NT2/D1 (cell line): Measurements from ENCODE around the gene RUBCN.
"Not testable (repeated sequence)": the region's sequence is repeated elsewhere in the genome, so short reads cannot be mapped to it uniquely, and the experiment has no call there.

Experiments used
- DNase-seq: peaks from one replicate; pipeline ENCODE4 v3.0.0-alpha.2; 2011; ENCODE audit warnings: low read depth, low spot score
- H3K27me3 ChIP-seq: 2 replicates; pipeline ENCODE4 v1.6.0; 2011; ENCODE audit warnings: mild to moderate bottlenecking; ENCODE audit not compliant: insufficient read length, insufficient read depth
- H3K36me3 ChIP-seq: 2 replicates; pipeline ENCODE4 v1.6.1; 2011; ENCODE audit warnings: mild to moderate bottlenecking, low read length, mixed read lengths; ENCODE audit not compliant: insufficient read depth, insufficient read length
- H3K4me1 ChIP-seq: 2 replicates; pipeline ENCODE4 v1.5.1; 2011; ENCODE audit not compliant: insufficient read depth, insufficient read length
- H3K4me3 ChIP-seq: 2 replicates; pipeline ENCODE4 v1.5.1; 2011; ENCODE audit warnings: low read depth; ENCODE audit not compliant: insufficient read length
- H3K9ac ChIP-seq: 2 replicates; pipeline ENCODE4 v1.6.0; 2011; ENCODE audit warnings: low read depth; ENCODE audit not compliant: insufficient read length
- H3K9me3 ChIP-seq: 2 replicates; pipeline ENCODE4 v1.5.1; 2011; ENCODE audit warnings: mild to moderate bottlenecking, low read length; ENCODE audit not compliant: insufficient read depth
- SUZ12 ChIP-seq: IDR thresholded peaks from 2 replicates; pipeline ENCODE4 v1.6.1; 2011; ENCODE audit not compliant: insufficient read length, insufficient read depth; ENCODE audit errors: extremely low read depth
- YY1 ChIP-seq: IDR thresholded peaks from 2 replicates; pipeline ENCODE4 v1.6.1; 2011; ENCODE audit not compliant: insufficient read length, insufficient read depth
- ZNF274 ChIP-seq: IDR thresholded peaks from 2 replicates; pipeline ENCODE4 v1.6.1; 2011; ENCODE audit warnings: mild to moderate bottlenecking, low read depth, low read length

Gene RUBCN

GRCh38 chr3:197674741-197675562 is 61.8 kb downstream of the RUBCN start:
- no peaks in the 10 kb centered on the region for H3K27me3 ChIP-seq
- no peak for DNase-seq
- no peak for TF ChIP-seq ZNF274
- no peak for TF ChIP-seq YY1
- TF ChIP-seq SUZ12: no peak
- H3K4me3 ChIP-seq: no peak overlapping the region
- peaks cover 44% of the 10 kb centered on the region for H3K36me3 ChIP-seq
- no peaks in the 10 kb centered on the region for H3K9me3 ChIP-seq
- H3K9ac ChIP-seq: no peak overlapping the region
- H3K4me1 ChIP-seq: no peaks in the 10 kb centered on the region

GRCh38 chr3:197673170-197673569 is 63.5 kb downstream of the RUBCN start:
- Histone ChIP-seq H3K27me3 (no peaks in the 10 kb centered on the region), H3K9ac (no peak overlapping the region), H3K36me3 (peaks cover 44% of the 10 kb centered on the region), H3K4me1 (no peaks in the 10 kb centered on the region), H3K4me3 (no peak overlapping the region), H3K9me3 (no peaks in the 10 kb centered on the region)
- no peak for DNase-seq
- TF ChIP-seq YY1 (no peak), SUZ12 (no peak), ZNF274 (no peak)

- Histone ChIP-seq H3K9me3 (no peaks in the 10 kb centered on the region), H3K9ac (no peak overlapping the region), H3K27me3 (peaks cover 2% of the 10 kb centered on the region), H3K36me3 (peaks cover 29% of the 10 kb centered on the region), H3K4me3 (no peak overlapping the region), H3K4me1 (no peaks in the 10 kb centered on the region)
- TF ChIP-seq ZNF274: no peak
- no peak for TF ChIP-seq YY1
- no peak for TF ChIP-seq SUZ12
- no peak for DNase-seq
Measured at GRCh38 chr3:197670361-197670760, 66.3 kb downstream of the RUBCN start.

GRCh38 chr3:197667968-197668367 is 68.7 kb downstream of the RUBCN start:
- no peak for DNase-seq
- H3K27me3 ChIP-seq: peaks cover 2% of the 10 kb centered on the region
- no peaks in the 10 kb centered on the region for H3K9me3 ChIP-seq
- H3K36me3 ChIP-seq: peaks cover 6% of the 10 kb centered on the region
- no peaks in the 10 kb centered on the region for H3K4me1 ChIP-seq
- no peak for TF ChIP-seq SUZ12
- TF ChIP-seq YY1: no peak
- TF ChIP-seq ZNF274: no peak
- H3K4me3 ChIP-seq: no peak overlapping the region
- no peak overlapping the region for H3K9ac ChIP-seq

GRCh38 chr3:197667293-197667692 is 69.4 kb downstream of the RUBCN start:
- not testable (repeated sequence) for H3K27me3 ChIP-seq, H3K9ac ChIP-seq, H3K9me3 ChIP-seq, H3K36me3 ChIP-seq, H3K4me1 ChIP-seq, H3K4me3 ChIP-seq, DNase-seq

- H3K9me3 ChIP-seq, DNase-seq, H3K27me3 ChIP-seq, H3K4me3 ChIP-seq, H3K4me1 ChIP-seq, H3K36me3 ChIP-seq, H3K9ac ChIP-seq: not testable (repeated sequence)
Measured at GRCh38 chr3:197666221-197666842, 70.4 kb downstream of the RUBCN start.

GRCh38 chr3:197665549-197665948 is 71.2 kb downstream of the RUBCN start:
- not testable (repeated sequence) for H3K9ac ChIP-seq, H3K4me1 ChIP-seq, H3K9me3 ChIP-seq, DNase-seq, H3K27me3 ChIP-seq, H3K4me3 ChIP-seq, H3K36me3 ChIP-seq

- not testable (repeated sequence) for H3K36me3 ChIP-seq, H3K9me3 ChIP-seq, H3K27me3 ChIP-seq, H3K4me3 ChIP-seq, H3K4me1 ChIP-seq, DNase-seq, H3K9ac ChIP-seq
Measured at GRCh38 chr3:197665142-197665491, 71.6 kb downstream of the RUBCN start.

GRCh38 chr3:197664414-197665141 is 72.1 kb downstream of the RUBCN start:
- not testable (repeated sequence) for H3K9me3 ChIP-seq, DNase-seq, H3K4me1 ChIP-seq, H3K4me3 ChIP-seq, H3K9ac ChIP-seq, H3K36me3 ChIP-seq, H3K27me3 ChIP-seq

- H3K4me1 ChIP-seq, H3K27me3 ChIP-seq, H3K36me3 ChIP-seq, H3K9ac ChIP-seq, H3K9me3 ChIP-seq, H3K4me3 ChIP-seq, DNase-seq: not testable (repeated sequence)
Measured at GRCh38 chr3:197663367-197664140, 73.2 kb downstream of the RUBCN start.
